Measurements from ENCODE around the gene ANKRD6. TPM values are rescaled to one million over a fixed set of nuclear protein-coding genes. Genes with fewer than 3 reads are reported as not detected.

The ANKRD6 gene
- total and polyA plus RNA-seq, 2 donors (not counting 1 experiment from before 2014, with no cell fraction given), result 3.8 to 10.5 TPM

DNA sequence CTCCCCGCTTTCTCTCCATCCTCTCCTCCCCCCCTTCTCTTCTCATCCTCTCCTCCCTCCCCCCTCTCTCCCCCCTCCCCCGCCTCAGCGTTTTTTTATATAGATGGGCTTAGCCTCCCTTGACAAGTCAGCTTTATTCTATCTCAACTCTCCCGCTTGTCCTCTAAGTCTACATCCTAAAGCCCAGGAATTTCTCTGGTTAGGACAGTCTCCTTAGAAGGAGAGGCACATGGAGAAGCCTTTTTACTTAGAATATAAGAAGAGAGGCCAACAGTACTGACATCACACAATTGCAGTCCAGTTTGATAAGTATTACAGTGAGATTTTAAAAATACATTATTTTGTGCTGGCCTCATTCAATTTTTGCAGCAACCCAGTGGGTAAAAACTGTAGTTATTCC is 122.1 kb downstream of the ANKRD6 start:
- no peak overlapping the region for H2AFZ ChIP-seq (ENCODE audit: insufficient read depth, low read depth, low read length, poor library complexity, severe bottlenecking)
- no peaks in the 10 kb centered on the region for H3K79me2 ChIP-seq (ENCODE audit: control insufficient read depth, insufficient read depth, low read length)
- intact Hi-C loops (cut with micrococcal nuclease), result no loop called here
- ATAC-seq (ENCODE audit: low read depth), result no peak
- no peaks in the 10 kb centered on the region for H4K20me1 ChIP-seq (ENCODE audit: control insufficient read depth, insufficient read depth, low read length, poor library complexity, severe bottlenecking)
- POLR2A ChIA-PET, result no interaction called here
- WGBS (ENCODE audit: insufficient coverage), result no CpG with 5 or more reads among the region's 4 CpGs
- H3K4me3 ChIP-seq (ENCODE audit: control extremely low read depth in 1 of 5, extremely low read depth in 1 of 5, insufficient read depth in 1 of 5, low read depth in 2 of 5, low read length in 4 of 5), result no peak overlapping the region
- H3K4me1 Mint-ChIP-seq, result no peaks in the 10 kb centered on the region
- DNase-seq, result no peak
- peaks cover 5% of the 10 kb centered on the region for H3K9me3 Mint-ChIP-seq (ENCODE audit: insufficient read depth)
- no peaks in the 10 kb centered on the region for H3K36me3 ChIP-seq (replicated peaks in 1 of 2; ENCODE audit: control extremely low read depth in 1 of 2, control insufficient read depth in 1 of 2, extremely low read depth in 1 of 2, insufficient read depth in 2 of 2, low read length in 1 of 2)
- H3K27ac Mint-ChIP-seq, result no peak overlapping the region
- H3K4me2 ChIP-seq (replicated peaks; ENCODE audit: low read depth, low read length, poor library complexity, severe bottlenecking), result no peak overlapping the region
- CTCF ChIA-PET, result interaction anchor here (1.4 kb wide), 1 partner anchor 10 kb away, joined by 4 read pairs; no protein-coding TSS in a partner anchor
- TF ChIP-seq, protein P1, sequence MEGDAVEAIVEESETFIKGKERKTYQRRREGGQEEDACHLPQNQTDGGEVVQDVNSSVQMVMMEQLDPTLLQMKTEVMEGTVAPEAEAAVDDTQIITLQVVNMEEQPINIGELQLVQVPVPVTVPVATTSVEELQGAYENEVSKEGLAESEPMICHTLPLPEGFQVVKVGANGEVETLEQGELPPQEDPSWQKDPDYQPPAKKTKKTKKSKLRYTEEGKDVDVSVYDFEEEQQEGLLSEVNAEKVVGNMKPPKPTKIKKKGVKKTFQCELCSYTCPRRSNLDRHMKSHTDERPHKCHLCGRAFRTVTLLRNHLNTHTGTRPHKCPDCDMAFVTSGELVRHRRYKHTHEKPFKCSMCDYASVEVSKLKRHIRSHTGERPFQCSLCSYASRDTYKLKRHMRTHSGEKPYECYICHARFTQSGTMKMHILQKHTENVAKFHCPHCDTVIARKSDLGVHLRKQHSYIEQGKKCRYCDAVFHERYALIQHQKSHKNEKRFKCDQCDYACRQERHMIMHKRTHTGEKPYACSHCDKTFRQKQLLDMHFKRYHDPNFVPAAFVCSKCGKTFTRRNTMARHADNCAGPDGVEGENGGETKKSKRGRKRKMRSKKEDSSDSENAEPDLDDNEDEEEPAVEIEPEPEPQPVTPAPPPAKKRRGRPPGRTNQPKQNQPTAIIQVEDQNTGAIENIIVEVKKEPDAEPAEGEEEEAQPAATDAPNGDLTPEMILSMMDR (IDR thresholded peaks at IDR 0.05), result no peak
- no peak for TF ChIP-seq EZH2 (IDR thresholded peaks at IDR 0.05; ENCODE audit: borderline replicate concordance, insufficient read depth, low read depth, low read length, poor library complexity, severe bottlenecking)
- peaks cover 0 to 4% (median 0%) of the 10 kb centered on the region in 3 donors for H3K9me3 ChIP-seq (ENCODE audit: control extremely low read depth in 1 of 3, control insufficient read depth in 2 of 3, insufficient read depth in 1 of 3, low read length in 2 of 3)
- peaks cover 0 to 3% (median 0%) of the 10 kb centered on the region in 4 experiments for H3K27me3 ChIP-seq (replicated peaks in 1 of 4; ENCODE audit: control extremely low read depth in 1 of 4, control insufficient read depth in 3 of 4, insufficient read depth in 4 of 4, low read length in 3 of 4)
- no peak overlapping the region for H3K27ac ChIP-seq (ENCODE audit: low read length in 2 of 2)
- H3K4me1 ChIP-seq (ENCODE audit: control insufficient read depth in 2 of 2, insufficient read depth in 2 of 2, low read length in 2 of 2), result no peaks in the 10 kb centered on the region
- no peak overlapping the region for H3K4me3 Mint-ChIP-seq
- peaks cover 10% of the 10 kb centered on the region for H3K27me3 Mint-ChIP-seq
- H3K9ac ChIP-seq (ENCODE audit: low read length), result no peak overlapping the region

DNA sequence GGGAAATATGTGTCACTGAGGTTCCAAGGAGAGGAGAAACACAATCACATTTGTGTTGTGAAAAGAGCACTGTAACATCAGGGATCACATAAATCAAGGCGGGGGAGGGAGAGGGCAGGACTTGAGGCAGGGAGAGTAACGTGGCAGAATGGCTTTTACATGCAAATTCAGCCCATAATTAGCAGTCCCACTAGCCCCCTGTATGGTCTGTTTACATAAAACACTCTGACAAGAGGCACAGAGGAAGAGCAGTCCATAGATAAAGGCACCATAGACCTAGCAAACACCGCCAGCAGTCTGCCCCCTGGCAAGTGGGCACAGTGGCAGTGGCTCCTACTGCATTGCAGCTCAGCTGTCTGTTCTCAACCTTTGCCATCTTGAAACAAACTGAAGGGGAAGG is 122.9 kb downstream of the ANKRD6 start:
- Mint-ChIP-seq H3K9me3 (ENCODE audit: insufficient read depth) (peaks cover 5% of the 10 kb centered on the region), H3K4me1 (no peaks in the 10 kb centered on the region), H3K27ac (no peak overlapping the region), H3K27me3 (peaks cover 10% of the 10 kb centered on the region), H3K4me3 (no peak overlapping the region)
- TF ChIP-seq, protein P1 (IDR thresholded peaks at IDR 0.05), result no peak
- TF ChIP-seq EZH2 (IDR thresholded peaks at IDR 0.05; ENCODE audit: borderline replicate concordance, insufficient read depth, low read depth, low read length, poor library complexity, severe bottlenecking), result no peak
- no peak overlapping the region for H3K9ac ChIP-seq (ENCODE audit: low read length)
- ChIA-PET CTCF (interaction anchor here (1.4 kb wide), 1 partner anchor 10 kb away, joined by 4 read pairs; no protein-coding TSS in a partner anchor), POLR2A (no interaction called here)
- peaks cover 0 to 3% (median 0%) of the 10 kb centered on the region in 4 experiments for H3K27me3 ChIP-seq (replicated peaks in 1 of 4; ENCODE audit: control extremely low read depth in 1 of 4, control insufficient read depth in 3 of 4, insufficient read depth in 4 of 4, low read length in 3 of 4)
- intact Hi-C loops (cut with micrococcal nuclease), result no loop called here
- H4K20me1 ChIP-seq (ENCODE audit: control insufficient read depth, insufficient read depth, low read length, poor library complexity, severe bottlenecking), result no peaks in the 10 kb centered on the region
- no peaks in the 10 kb centered on the region for H3K4me1 ChIP-seq (ENCODE audit: control insufficient read depth in 2 of 2, insufficient read depth in 2 of 2, low read length in 2 of 2)
- ATAC-seq (ENCODE audit: low read depth), result no peak
- H3K4me2 ChIP-seq (replicated peaks; ENCODE audit: low read depth, low read length, poor library complexity, severe bottlenecking), result no peak overlapping the region
- DNase-seq, result no peak
- no peak overlapping the region for H3K4me3 ChIP-seq (ENCODE audit: control extremely low read depth in 1 of 5, extremely low read depth in 1 of 5, insufficient read depth in 1 of 5, low read depth in 2 of 5, low read length in 4 of 5)
- no peaks in the 10 kb centered on the region for H3K36me3 ChIP-seq (replicated peaks in 1 of 2; ENCODE audit: control extremely low read depth in 1 of 2, control insufficient read depth in 1 of 2, extremely low read depth in 1 of 2, insufficient read depth in 2 of 2, low read length in 1 of 2)
- WGBS (ENCODE audit: insufficient coverage), result 0% methylated on average over 1 of the region's 3 CpGs
- no peak overlapping the region for H2AFZ ChIP-seq (ENCODE audit: insufficient read depth, low read depth, low read length, poor library complexity, severe bottlenecking)
- H3K27ac ChIP-seq (ENCODE audit: low read length in 2 of 2), result no peak overlapping the region
- peaks cover 0 to 4% (median 0%) of the 10 kb centered on the region in 3 donors for H3K9me3 ChIP-seq (ENCODE audit: control extremely low read depth in 1 of 3, control insufficient read depth in 2 of 3, insufficient read depth in 1 of 3, low read length in 2 of 3)
- H3K79me2 ChIP-seq (ENCODE audit: control insufficient read depth, insufficient read depth, low read length), result no peaks in the 10 kb centered on the region

All from B cell (primary cell).